GM18502 (cell line): ENCODE data around the gene FHIT.
A peak's percentile ranks its signal among the peaks of the same experiment; 100 is the strongest.

Source experiments
- ATAC-seq: cut with Tn5 transposase; IDR thresholded peaks from one replicate; pipeline ENCODE4 v1.9.1; 2021; ENCODE audit warnings: mild to moderate bottlenecking; ENCODE audit not compliant: unreplicated experiment, poor library complexity

The FHIT gene

DNA sequence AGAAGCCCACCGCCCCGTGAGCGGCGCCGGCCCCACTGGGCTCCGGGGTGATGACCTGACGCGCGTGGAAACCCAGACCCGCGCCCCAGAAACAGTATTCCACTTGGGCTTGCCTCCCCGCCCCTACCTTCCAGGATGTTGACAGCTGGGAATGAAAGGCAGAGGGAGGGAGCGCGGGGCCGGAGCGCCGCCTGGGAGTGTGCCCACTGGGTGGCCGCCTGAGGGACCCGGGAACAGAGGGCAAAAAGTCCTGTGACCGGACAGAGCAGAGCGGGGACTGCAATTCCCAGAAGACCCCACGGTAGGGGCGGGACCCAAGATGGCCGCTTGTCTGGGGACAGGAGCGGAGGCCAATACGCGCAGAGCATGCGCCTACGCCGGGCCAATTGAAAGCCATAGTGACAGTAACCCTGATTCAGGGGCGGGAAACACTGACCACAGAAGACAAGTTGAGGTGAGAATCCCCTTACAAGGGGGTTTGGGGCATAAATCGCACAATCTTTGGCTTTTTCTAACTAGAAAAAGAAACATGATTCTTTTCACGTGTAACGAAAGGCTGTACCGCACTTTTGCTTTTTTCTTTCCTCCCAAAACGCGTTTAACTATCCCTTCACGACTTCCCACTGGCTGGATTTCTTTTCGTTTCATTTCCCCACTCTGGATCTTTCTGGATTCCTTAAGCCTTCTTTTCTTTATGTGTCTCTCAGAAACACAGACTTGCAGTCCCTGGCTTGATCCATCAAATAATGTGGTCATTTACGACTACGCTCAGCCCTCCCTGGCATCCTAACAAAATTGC, at the start of gene FHIT:
TSS of gene FHIT (minus strand) at position 279 of the 799 bp plus-strand sequence.
- peak; percentile 93 for ATAC-seq

DNA sequence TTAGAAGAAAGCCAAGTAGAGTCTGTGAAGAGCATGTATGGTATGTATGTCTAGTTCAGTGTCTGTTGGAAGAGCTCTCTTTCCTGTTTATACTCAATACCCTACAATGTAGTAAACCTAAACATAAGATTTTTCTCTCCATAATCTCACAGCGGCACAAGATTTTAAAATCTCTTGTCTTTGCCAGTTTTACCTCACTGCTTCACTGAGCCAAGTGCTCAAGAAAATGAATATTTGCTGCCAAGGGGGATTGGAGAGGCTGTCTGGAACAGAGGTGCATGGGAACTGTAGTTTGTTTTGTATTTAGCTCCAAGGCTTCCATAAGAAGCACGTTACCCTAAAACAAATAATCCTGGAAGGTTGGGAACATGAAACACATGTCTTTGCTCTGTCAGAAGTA, 49.5 kb upstream of the FHIT start:
- ATAC-seq: no peak

DNA sequence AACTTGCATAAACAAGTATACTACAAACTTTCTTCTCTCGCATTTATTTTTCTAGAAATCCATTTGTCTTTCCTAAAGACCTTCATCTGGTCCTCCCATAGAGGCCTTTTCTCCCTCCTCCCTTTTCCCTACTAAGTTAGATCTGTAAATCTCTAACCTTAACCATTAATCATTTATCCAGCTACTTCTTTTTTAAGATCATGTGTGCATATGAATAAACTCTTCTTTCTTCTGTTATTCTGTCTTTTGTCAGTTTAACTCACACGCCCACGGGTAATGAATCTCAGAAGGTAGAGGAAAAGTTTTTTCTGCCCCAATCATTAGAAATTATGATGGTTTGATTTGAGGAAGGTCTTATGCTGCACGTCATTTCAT, 48.7 kb upstream of the FHIT start:
- ATAC-seq: no peak

DNA sequence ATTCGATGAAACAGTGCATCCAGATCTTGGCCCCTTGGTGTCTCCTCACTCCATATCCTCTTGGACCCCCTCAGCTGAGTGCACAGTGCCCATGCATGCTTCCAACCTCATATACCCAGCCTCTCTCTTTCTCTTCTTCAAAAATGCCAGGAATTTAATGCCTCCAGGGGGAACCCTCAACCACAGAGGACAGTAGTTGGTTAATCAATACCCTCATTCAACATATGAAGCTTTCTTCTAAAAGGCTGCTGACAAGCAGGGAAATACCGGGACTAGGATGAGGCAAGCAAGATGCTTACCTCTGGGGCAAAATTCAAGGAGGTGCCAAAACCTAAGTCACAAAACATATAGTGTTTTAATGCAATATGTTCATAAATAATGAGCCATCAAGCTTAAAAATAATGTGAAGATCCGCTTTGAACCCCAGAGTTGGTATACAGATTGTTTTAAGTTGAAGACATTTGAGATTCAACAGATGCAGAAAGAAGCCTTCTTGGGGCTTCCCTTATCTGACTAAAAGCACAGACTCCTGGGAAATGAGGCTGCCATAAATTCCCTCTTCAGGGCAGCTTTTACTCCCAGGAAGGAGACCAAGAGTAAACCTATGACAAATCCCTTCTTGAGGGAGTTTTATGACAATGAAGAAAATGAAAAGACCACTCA, 48.2 kb upstream of the FHIT start:
- ATAC-seq: no peak

DNA sequence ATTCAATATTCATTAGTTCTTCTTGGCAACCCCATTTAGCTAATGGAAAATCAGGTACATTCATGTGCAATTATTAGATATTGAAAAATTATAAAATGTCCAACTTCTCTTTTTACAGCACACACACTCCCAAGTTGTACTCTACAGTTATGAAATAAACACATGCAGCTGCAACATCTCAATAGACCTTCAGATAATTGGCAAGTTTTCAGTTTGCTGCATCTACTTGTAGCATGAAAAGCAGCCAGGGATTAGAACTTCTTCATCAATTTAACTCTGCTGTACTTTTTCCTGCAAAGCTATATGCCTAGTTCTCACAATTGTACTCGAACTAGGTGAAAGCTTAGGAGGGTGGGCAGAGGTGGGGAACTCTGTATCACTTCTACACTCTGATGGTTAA, 46.6 kb upstream of the FHIT start:
- no peak for ATAC-seq

DNA sequence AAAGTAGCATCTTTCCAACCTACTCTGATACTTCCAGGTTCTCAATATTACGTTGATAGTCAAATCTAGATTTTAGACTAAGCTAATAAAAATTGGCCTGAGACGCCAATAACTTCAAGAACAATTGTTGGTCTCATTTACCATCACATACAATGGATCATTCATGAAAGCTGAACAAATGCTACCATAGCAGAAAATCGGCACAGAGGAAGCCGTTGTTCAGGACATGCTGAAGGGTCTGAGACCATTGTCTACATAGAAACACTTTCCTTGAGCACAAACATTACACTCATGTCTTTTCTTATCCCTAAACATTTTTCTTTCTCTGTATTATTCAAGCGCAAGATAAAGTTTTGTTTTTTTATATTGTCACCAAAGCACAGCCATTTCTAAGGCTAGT, 37.2 kb upstream of the FHIT start:
- no peak for ATAC-seq

DNA sequence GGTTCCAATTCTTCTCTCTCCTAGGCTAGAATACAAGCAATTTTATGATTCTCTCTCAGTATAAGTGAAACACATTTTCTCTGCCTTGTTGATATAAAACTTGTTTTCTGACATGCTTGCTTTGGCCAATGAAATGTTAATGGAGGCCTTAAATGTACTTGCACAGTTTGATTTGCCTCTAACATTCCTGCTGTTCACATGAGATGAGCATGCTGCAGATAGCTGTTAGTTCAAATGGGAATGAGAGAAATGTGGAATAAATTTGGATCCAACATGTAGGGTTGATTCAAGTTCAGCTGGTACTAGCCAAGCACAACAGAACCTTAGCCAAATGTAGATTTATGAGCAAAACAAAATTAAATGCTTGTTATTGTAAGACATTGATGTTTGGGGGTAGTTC, 32.6 kb upstream of the FHIT start:
- ATAC-seq: no peak

DNA sequence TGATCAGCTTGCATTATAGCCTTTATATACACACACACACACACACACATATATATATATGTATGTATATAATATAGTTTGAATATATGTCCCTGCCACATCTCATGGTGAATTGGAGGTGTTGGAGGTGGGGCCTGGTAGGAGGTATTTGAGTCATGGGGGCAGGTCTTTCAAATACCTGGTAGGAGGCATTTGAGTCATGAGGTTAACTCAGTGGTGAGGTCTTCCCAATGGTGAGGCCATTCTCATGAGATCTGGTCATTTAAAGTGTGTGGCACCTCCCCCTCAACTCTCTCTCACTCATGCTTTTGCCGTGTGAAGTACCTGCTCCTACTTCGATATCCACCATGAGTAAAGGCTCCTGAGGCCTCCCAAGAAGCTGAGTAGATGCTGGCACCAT, 27.5 kb upstream of the FHIT start:
- no peak for ATAC-seq

DNA sequence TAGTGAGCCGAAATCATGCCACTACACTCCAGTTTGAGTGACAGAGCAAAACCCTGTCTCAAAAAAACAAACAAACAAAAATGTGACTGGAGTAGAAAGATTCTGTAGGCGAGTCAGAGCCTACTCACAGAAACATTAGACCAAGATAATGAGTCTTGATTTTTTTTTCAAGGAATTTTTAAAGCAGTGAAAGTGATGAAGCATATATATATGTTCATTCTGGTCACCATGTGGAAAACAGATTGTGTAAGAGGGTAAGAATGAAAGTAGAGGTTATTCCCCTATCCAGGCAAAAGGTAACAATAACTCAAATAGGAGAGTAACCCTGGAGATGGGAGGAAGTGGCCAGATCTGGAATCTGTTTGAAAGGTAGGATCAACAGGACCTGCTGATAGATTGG, 26.2 kb upstream of the FHIT start:
- ATAC-seq: no peak

DNA sequence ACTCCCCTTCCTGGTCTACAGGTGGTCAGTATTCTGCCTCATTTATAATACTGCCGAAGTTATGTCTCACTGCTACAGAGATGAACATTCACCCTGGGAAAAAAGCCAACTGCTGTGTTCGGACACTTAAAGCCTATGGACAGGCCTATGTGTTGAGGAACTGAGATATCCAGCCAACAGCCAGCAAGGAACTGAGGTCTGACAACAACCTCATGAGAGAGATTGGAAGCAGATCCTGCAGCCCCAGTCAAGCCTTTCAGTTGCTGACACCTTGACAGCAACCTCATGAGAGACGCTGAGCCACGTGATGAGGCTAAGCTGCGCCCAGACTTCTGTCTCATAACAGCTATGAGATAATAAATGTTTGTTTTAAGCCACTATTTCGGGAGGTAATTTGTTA, 18.2 kb upstream of the FHIT start:
- ATAC-seq: no peak

DNA sequence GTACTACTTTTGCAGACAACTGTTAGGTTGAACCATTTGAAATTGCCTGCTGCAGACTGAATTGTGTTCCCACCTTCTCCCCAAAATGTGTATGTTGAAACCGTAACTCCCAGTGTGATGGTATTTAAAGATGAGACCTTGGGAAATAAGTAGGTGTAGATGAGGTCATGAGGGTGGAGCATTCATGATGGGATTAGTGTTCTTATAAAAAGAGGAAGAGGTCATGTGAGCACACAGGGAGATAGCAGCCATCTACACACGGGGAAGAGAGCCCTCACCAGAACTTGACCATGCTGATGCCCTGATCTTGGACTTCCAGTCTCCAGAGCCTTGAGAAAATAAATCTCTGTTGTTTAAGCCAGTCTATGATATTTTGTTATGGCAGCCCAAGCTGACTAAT, 17.4 kb upstream of the FHIT start:
- no peak for ATAC-seq

DNA sequence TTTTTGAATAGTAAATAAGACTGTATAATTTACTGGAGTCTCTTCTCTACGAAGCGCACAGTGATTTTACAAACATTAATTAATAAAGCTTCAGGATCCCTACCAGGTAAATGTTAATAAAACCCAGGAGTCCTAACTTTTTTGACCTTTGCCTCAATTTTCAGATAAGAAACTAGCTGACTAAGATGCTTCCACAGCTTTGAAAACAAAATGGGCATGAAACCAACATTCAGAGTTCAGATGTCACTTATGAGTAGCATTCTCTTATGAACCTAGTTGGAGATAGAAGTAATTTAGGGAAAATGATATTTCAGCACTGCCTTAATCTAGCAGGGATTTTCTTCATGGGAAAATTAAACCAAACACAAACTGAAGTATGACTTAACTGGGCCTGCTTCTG, 13.0 kb upstream of the FHIT start:
- no peak for ATAC-seq

DNA sequence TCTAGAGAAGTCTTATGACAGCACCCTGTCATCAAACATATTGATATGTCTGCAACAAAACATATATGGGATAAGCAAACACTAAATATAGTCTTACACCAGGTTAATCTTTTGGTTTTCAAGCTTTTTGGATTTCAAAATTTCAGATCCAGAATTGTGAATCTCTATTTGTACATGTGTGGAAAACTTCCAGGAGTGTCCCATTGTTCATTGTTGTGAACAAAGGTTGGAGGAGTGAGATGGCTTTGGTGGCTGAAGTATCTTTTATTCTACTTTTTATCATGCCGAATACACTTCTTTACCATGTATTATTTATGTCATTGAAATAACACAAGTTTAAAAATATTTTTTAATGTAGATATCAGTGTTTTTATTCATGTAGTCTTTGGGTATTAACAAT, 5.9 kb upstream of the FHIT start:
- no peak for ATAC-seq

DNA sequence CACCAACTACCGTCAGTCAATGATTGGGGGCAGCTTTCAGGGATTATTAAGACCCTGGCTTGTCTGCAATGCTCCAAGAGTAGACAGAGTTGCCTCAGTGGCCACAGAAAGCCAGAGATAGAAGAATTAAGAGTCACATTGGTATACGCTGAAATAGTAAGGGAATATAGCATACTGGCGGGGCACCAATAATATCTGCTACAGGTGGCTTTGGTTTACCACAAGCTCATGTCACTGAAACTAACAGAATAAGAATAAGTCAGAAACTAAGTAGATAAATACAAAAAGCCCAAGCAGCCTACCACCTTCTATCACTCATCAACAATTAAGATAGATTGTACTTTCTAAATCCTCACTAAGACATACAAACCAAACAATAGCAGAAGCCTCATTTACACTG, 2.5 kb upstream of the FHIT start:
- no peak for ATAC-seq

DNA sequence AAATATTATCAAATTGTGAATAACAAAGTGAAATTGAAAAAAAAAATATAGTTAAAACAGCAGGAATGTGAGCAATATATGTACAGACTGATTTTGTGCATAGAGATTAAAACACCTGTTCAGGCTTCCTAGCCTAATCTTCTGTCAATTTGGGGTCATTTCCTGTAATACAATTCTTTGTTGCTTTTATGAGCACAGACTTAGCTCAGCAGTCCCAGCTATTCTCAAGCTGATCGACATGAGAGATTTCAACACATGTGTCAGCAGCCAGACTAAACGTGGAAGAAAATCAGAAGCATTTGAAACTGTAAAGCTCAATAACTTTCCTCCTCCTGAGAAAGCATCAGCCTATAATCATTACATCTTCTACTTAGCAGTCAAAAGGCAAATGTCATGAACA, 1.6 kb upstream of the FHIT start:
- ATAC-seq: no peak

DNA sequence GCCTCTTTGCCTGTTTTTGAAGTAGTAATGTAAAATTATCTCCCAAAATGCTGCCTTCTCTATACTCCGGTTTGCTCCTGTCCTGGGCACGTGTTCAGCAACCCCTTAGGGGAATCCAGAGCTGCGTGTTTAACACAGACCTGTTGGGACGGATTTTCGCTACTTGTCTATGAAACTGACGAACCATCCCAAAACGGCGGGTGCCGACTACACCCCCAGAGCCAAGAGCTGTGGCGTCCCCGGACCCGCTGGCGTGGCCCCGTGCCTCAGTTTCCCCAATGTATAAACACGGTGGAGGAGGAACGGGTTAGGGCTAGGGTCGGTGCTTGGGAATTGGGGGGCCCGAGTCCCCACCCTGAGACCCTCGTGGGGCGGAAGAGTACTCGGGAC, 473 bp downstream of the FHIT start:
- ATAC-seq: no peak

DNA sequence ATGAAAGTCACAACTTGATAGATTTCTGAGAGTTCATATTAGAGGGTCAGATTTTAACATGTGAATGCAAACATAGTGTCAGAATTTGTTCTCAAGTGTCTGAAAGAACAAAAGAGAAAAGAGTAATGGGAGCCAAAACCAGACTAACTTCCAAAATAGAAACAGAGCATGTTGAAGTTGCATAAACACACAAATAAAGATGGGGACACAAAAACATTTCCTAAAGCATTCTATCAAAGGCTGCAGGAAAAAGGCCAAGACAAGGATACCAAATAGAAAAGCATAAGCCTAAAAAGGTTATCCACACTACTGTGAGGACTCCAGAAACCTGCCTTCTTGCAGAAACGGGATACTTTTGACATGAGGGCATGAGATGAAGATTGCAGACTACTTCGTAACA, 2.8 kb downstream of the FHIT start:
- no peak for ATAC-seq

DNA sequence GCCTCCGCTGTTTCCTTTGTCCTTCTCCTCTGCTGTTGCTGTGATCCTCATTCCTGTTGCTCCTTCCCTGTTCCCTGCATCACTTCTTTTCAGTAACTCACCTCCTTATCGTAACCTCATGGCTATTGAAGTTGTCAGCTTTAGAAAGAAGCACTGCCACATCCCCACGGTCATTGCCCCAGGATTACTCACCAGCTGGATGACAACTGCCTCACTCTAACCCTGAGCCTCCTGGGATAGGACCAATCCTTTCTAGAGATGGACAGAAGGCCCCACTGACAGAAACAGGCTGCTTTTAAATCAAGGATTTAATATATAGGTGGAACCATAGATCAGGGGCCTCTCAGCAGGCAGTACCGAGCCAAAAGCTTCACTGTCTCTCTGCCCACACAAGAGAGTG, 4.1 kb downstream of the FHIT start:
- no peak for ATAC-seq

DNA sequence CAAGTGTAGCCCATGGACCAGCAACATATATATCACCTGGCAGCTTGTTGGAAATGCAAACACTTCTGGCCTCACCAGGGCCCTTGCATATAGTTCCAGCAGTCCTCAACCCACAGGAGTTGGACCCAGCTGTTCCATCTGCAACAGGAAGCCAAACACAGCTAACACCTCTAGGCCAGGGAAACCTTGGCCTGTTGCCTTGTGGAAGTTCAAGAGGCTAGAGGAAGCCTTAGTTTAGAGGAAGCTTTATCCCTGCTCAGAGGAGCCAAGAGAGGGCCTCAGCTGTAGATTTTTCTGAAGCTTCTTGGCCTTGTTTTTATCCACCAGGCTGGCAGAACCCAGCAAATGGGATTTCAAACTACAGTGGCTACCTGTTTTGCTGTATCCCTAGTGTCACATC, 11.4 kb downstream of the FHIT start:
- no peak for ATAC-seq

DNA sequence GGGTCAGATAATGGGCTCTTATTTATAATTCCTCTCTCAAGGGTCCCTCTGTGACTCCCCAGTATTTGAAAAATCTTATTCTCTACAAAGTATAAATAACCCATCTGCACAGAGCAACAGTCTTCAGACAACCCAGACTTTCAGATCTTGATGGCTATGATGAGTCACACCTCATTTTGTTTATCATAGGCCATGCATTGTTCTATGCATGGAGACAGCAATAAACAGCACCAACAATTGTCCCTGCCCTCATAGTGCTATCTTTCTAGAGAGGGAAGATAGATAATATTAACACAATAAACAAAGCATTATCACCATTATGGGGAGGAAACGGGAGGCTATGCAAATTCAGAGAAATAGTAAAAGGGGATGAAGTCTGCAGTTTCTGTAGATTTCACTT, 13.4 kb downstream of the FHIT start:
- peak; percentile 27 for ATAC-seq

DNA sequence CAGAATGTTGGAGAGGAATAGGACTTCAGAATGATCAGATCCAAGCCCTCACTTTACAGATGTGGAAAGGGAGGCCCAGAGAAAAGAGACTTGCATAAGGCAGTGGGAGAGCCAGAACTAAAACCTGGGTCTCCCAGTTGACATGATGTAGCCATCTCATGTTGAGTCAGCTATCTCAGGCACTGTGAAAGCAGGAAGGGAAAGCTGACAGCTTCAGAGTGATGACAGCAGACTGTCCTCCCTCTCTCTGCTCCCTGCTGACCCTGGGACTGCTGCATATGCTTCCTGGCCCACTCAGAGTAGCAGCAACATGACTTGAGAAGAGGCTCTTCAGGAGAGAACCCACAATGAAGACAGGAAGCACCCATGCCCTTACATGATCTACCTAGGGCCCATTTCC, 14.7 kb downstream of the FHIT start:
- ATAC-seq: peak; percentile 92

DNA sequence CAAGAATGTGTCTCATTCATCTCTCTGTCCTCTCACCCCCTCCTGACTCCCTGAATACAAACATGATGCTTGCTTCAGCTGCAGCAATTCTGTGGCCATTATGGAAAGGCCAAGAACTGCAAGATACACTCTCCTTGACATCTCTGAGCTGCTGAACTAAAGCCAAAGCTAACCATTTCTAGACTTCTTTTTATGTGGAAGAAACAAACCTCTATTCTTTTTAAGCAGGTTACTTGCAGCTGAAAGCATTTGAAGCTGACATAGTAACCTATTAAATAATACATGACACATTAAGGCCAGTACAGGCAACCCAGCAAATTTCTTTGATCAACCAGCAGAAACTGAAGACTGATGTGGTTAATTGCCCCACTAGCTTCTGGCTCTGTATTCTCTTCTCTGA, 17.5 kb downstream of the FHIT start:
- ATAC-seq: no peak
